ENCODE results near the gene ARHGAP26.

ARHGAP26 gene

DNA sequence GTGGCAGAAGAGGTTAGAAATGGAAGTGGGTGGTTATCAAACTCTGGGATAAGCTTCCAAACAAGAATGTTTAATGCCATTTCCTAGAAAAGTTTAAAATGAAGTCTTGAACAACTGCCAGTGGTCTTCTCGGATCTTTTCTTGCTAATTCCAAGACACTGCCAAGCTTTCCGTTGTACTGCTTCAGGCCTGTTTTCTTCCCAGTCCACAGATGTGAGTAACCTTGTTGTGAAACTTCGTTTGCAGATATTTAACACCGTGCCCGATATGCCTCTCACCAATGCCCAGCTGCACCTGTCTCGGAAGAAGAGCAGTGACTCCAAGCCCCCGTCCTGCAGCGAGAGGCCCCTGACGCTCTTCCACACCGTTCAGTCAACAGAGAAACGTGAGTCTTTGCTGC is 363.5 kb downstream of the ARHGAP26 start:
- Histone ChIP-seq H3K4me2 (ENCODE audit: low read length) (no peak overlapping the region), H3K27me3 (ENCODE audit: insufficient read depth, low read length) (no peaks in the 10 kb centered on the region), H2AFZ (ENCODE audit: low read length) (no peak overlapping the region), H3K36me3 (ENCODE audit: insufficient read depth, low read length) (no peaks in the 10 kb centered on the region), H3K4me1 (ENCODE audit: insufficient read depth, low read length, severe bottlenecking) (peaks cover 16% of the 10 kb centered on the region), H3K9ac (ENCODE audit: low read length) (no peak overlapping the region), H3K79me2 (ENCODE audit: insufficient read depth, low read length) (no peaks in the 10 kb centered on the region), H4K20me1 (ENCODE audit: insufficient read depth, low read length) (no peaks in the 10 kb centered on the region), H3K27ac (ENCODE audit: low read depth, low read length, poor library complexity, severe bottlenecking) (no peak overlapping the region), H3K9me3 (ENCODE audit: low read length) (no peaks in the 10 kb centered on the region), H3F3A (ENCODE audit: insufficient read depth, low read length) (no peaks in the 10 kb centered on the region), H3K4me3 (ENCODE audit: low read depth, low read length, poor library complexity, severe bottlenecking) (no peak overlapping the region), H3K9me2 (ENCODE audit: low read depth, low read length) (no peaks in the 10 kb centered on the region)
- no peak for TF ChIP-seq EZH2 (IDR thresholded peaks at IDR 0.05; ENCODE audit: borderline replicate concordance, low read length)
- TF ChIP-seq, protein P1, sequence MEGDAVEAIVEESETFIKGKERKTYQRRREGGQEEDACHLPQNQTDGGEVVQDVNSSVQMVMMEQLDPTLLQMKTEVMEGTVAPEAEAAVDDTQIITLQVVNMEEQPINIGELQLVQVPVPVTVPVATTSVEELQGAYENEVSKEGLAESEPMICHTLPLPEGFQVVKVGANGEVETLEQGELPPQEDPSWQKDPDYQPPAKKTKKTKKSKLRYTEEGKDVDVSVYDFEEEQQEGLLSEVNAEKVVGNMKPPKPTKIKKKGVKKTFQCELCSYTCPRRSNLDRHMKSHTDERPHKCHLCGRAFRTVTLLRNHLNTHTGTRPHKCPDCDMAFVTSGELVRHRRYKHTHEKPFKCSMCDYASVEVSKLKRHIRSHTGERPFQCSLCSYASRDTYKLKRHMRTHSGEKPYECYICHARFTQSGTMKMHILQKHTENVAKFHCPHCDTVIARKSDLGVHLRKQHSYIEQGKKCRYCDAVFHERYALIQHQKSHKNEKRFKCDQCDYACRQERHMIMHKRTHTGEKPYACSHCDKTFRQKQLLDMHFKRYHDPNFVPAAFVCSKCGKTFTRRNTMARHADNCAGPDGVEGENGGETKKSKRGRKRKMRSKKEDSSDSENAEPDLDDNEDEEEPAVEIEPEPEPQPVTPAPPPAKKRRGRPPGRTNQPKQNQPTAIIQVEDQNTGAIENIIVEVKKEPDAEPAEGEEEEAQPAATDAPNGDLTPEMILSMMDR (IDR thresholded peaks at IDR 0.05; ENCODE audit: low read length): no peak

DNA sequence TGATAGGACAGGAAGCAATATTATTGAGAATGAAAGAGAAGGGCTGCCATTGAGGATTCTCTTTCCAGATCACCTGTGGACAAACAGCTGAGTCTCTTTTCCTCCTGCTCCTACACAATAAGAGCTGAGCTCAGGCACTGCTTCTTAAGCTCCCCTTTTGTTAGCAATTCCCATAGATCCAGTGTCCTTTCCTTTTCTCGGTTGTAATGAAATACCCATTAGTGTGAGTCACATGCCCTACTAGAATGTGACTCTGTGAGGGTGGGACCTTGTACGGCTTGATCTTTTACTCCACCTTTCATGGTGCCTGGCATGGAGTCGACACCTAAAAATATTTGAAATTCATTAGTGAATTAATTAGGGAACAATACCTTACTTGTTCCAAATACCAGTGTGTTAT is 364.1 kb downstream of the ARHGAP26 start:
- no peak overlapping the region for H2AFZ ChIP-seq (ENCODE audit: low read length)
- no peaks in the 10 kb centered on the region for H3K79me2 ChIP-seq (ENCODE audit: insufficient read depth, low read length)
- no peak overlapping the region for H3K27ac ChIP-seq (ENCODE audit: low read depth, low read length, poor library complexity, severe bottlenecking)
- no peak overlapping the region for H3K4me3 ChIP-seq (ENCODE audit: low read depth, low read length, poor library complexity, severe bottlenecking)
- no peaks in the 10 kb centered on the region for H3K9me2 ChIP-seq (ENCODE audit: low read depth, low read length)
- H3K27me3 ChIP-seq (ENCODE audit: insufficient read depth, low read length): no peaks in the 10 kb centered on the region
- no peaks in the 10 kb centered on the region for H3F3A ChIP-seq (ENCODE audit: insufficient read depth, low read length)
- TF ChIP-seq, protein P1 (IDR thresholded peaks at IDR 0.05; ENCODE audit: low read length): no peak
- TF ChIP-seq EZH2 (IDR thresholded peaks at IDR 0.05; ENCODE audit: borderline replicate concordance, low read length): no peak
- no peak overlapping the region for H3K4me2 ChIP-seq (ENCODE audit: low read length)
- H3K9me3 ChIP-seq (ENCODE audit: low read length): no peaks in the 10 kb centered on the region
- no peaks in the 10 kb centered on the region for H4K20me1 ChIP-seq (ENCODE audit: insufficient read depth, low read length)
- H3K4me1 ChIP-seq (ENCODE audit: insufficient read depth, low read length, severe bottlenecking): peaks cover 16% of the 10 kb centered on the region
- no peak overlapping the region for H3K9ac ChIP-seq (ENCODE audit: low read length)
- H3K36me3 ChIP-seq (ENCODE audit: insufficient read depth, low read length): no peaks in the 10 kb centered on the region

DNA sequence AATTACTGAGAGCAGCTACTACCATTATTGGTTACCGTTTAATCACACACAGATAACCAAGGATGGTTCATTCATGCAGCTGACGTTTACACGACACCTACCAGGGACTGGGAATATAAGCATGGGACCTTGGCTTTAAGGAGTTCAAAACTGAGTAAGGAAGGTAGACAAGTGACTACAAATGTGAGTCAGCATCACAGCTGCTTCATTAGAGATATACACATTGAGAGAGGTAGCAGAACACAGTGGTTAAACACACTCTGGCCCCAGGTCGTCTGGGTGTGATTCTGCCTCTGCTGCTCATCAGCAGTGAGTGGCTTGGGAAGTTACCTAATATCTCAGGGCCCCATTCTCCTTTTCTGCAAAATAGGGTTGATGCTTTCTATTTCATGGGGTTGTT is 364.7 kb downstream of the ARHGAP26 start:
- H3K79me2 ChIP-seq (ENCODE audit: insufficient read depth, low read length): no peaks in the 10 kb centered on the region
- H3K27ac ChIP-seq (ENCODE audit: low read depth, low read length, poor library complexity, severe bottlenecking): no peak overlapping the region
- H3K9me2 ChIP-seq (ENCODE audit: low read depth, low read length): no peaks in the 10 kb centered on the region
- no peak overlapping the region for H3K4me2 ChIP-seq (ENCODE audit: low read length)
- no peak overlapping the region for H3K4me3 ChIP-seq (ENCODE audit: low read depth, low read length, poor library complexity, severe bottlenecking)
- peaks cover 16% of the 10 kb centered on the region for H3K4me1 ChIP-seq (ENCODE audit: insufficient read depth, low read length, severe bottlenecking)
- TF ChIP-seq, protein P1 (IDR thresholded peaks at IDR 0.05; ENCODE audit: low read length): no peak
- TF ChIP-seq EZH2 (IDR thresholded peaks at IDR 0.05; ENCODE audit: borderline replicate concordance, low read length): no peak
- no peaks in the 10 kb centered on the region for H4K20me1 ChIP-seq (ENCODE audit: insufficient read depth, low read length)
- no peaks in the 10 kb centered on the region for H3K36me3 ChIP-seq (ENCODE audit: insufficient read depth, low read length)
- H3K27me3 ChIP-seq (ENCODE audit: insufficient read depth, low read length): no peaks in the 10 kb centered on the region
- H3K9ac ChIP-seq (ENCODE audit: low read length): no peak overlapping the region
- no peak overlapping the region for H2AFZ ChIP-seq (ENCODE audit: low read length)
- H3F3A ChIP-seq (ENCODE audit: insufficient read depth, low read length): no peaks in the 10 kb centered on the region
- H3K9me3 ChIP-seq (ENCODE audit: low read length): no peaks in the 10 kb centered on the region
